Measurements from ENCODE around the gene CEP170B. TPM values are rescaled to one million over a fixed set of nuclear protein-coding genes. Genes with fewer than 3 reads are reported as not detected.
A peak's percentile ranks its signal among the peaks of the same experiment; 100 is the strongest.

Gene CEP170B
- total and polyA plus RNA-seq, 2 of the 13 experiments (the other 11 are each of a cell fraction or from before 2014, with no cell fraction given) = 4.3 to 8.8 TPM

- TF ChIP-seq PRDM15 (CRISPR knock-in tag; IDR thresholded peaks at IDR 0.05) (no peak), MEIS2 (CRISPR knock-in tag; IDR thresholded peaks at IDR 0.05) (no peak; the same call in 1 of the 2 replicates), FOSL1 (CRISPR knock-in tag; IDR thresholded peaks at IDR 0.05; ENCODE audit: borderline replicate concordance) (no peak), GABPA (IDR thresholded peaks at IDR 0.05; ENCODE audit: low read depth, low read length) (no peak), GABPA (CRISPR knock-in tag; IDR thresholded peaks at IDR 0.05; ENCODE audit: low read depth) (peak; percentile 35), MED8 (CRISPR knock-in tag; IDR thresholded peaks at IDR 0.05; ENCODE audit: insufficient replicate concordance) (no peak), U2AF1 (optimal IDR thresholded peaks at IDR 0.05; ENCODE audit: low read depth, low read length) (no peak), ZNF574 (CRISPR knock-in tag; IDR thresholded peaks at IDR 0.05) (peak; percentile 72), ZNF557 (CRISPR knock-in tag; IDR thresholded peaks at IDR 0.05) (no peak), TGIF2 (CRISPR knock-in tag; IDR thresholded peaks at IDR 0.05) (no peak), ARNT (IDR thresholded peaks at IDR 0.05) (no peak), KAT2B (IDR thresholded peaks at IDR 0.05; ENCODE audit: borderline replicate concordance, low read depth, low read length) (no peak), HHEX (CRISPR knock-in tag; IDR thresholded peaks at IDR 0.05) (no peak), ADNP (CRISPR knock-in tag; IDR thresholded peaks at IDR 0.05) (no peak), NRL (CRISPR knock-in tag; IDR thresholded peaks at IDR 0.05; ENCODE audit: borderline replicate concordance) (0 out of 2 replicates have a peak, but pooled peaks have one; percentile 11), ZNF230 (CRISPR knock-in tag; IDR thresholded peaks at IDR 0.05) (no peak), NFYC (CRISPR knock-in tag; IDR thresholded peaks at IDR 0.05) (no peak), NFIB (CRISPR knock-in tag; IDR thresholded peaks at IDR 0.05; ENCODE audit: borderline replicate concordance) (no peak), ZNF564 (CRISPR knock-in tag; IDR thresholded peaks at IDR 0.05) (no peak; the same call in 1 of the 2 replicates), NONO (IDR thresholded peaks at IDR 0.05) (no peak), NONO (CRISPR knock-in tag; conservative IDR thresholded peaks at IDR 0.05) (peak; percentile 79), ZSCAN29 (CRISPR knock-in tag; conservative IDR thresholded peaks at IDR 0.05) (no peak)
These were observed 44.3 kb upstream of the CEP170B start (continued) for GRCh38 chr14:104820669-104821228.
